A673 (cell line): ENCODE data around the gene ALG8. TPM values are rescaled to one million over a fixed set of nuclear protein-coding genes. Genes with fewer than 3 reads are reported as not detected.

Source experiments
- BruUV-seq: library from RNA; stranded (reverse); fragments of 400-500 nt; replicated peaks from 2 replicates; lab custom pipeline; 2021; lab: Mats Ljungman, UMichigan
- CTCF ChIA-PET: fragments of 300-600 bp; sonication (Branson Sonifier 250); formaldehyde crosslinking; loops from one replicate; lab custom pipeline; 2022; ENCODE audit warnings: antibody characterized with exemption; lab: Charles Lee
- POLR2A ChIA-PET: fragments of 300-600 bp; sonication (Branson Sonifier 250); formaldehyde crosslinking; loops from one replicate; lab custom pipeline; 2022; ENCODE audit warnings: antibody characterized with exemption; ENCODE audit not compliant: low non-redundant PET; lab: Charles Lee
- DNase-seq: peaks from one replicate; pipeline ENCODE4 v3.0.0-alpha.2; 2015; ENCODE audit warnings: low spot score
- H3K27ac ChIP-seq: fragments of 200-600 bp; sonication (generic); 2 replicates; pipeline ENCODE4 v1.5.1; 2016; ENCODE audit warnings: mixed run types, low read depth, mild to moderate bottlenecking, mixed read lengths, antibody characterized with exemption, low read length; ENCODE audit not compliant: poor library complexity, severe bottlenecking
- H3K27me3 ChIP-seq: fragments of 200-600 bp; sonication (generic); replicated peaks from 2 replicates; pipeline ENCODE4 v1.6.1; 2017; ENCODE audit warnings: mixed run types, low read depth, mild to moderate bottlenecking, mixed read lengths, antibody characterized with exemption, low read length; ENCODE audit not compliant: insufficient read depth, poor library complexity
- H3K36me3 ChIP-seq: fragments of 200-600 bp; sonication (generic); 2 replicates; pipeline ENCODE4 v1.6.1; 2016; ENCODE audit warnings: mixed run types, mild to moderate bottlenecking, mixed read lengths, antibody characterized with exemption, low read length; ENCODE audit not compliant: insufficient read depth, poor library complexity, severe bottlenecking
- H3K4me1 ChIP-seq: fragments of 200-600 bp; sonication (generic); 2 replicates; pipeline ENCODE4 v1.6.1; 2017; ENCODE audit warnings: mixed run types, mild to moderate bottlenecking, mixed read lengths, antibody characterized with exemption, low read length; ENCODE audit not compliant: insufficient read depth, poor library complexity, severe bottlenecking
- H3K4me3 ChIP-seq: fragments of 200-600 bp; sonication (generic); 2 replicates; pipeline ENCODE4 v1.5.1; 2016; ENCODE audit warnings: low read depth, mixed run types, mild to moderate bottlenecking, mixed read lengths, low read length; ENCODE audit not compliant: poor library complexity, severe bottlenecking
- H3K9me3 ChIP-seq: fragments of 200-600 bp; sonication (generic); 2 replicates; pipeline ENCODE4 v1.6.1; 2016; ENCODE audit warnings: mixed run types, low read depth, mild to moderate bottlenecking, mixed read lengths, antibody characterized with exemption, low read length; ENCODE audit not compliant: poor library complexity, severe bottlenecking
- EZH2 ChIP-seq: fragments of 200-600 bp; sonication (generic); IDR thresholded peaks from 2 replicates; pipeline ENCODE4 v1.6.1; 2017; ENCODE audit warnings: borderline replicate concordance, low read depth, mild to moderate bottlenecking, mixed read lengths, antibody characterized with exemption, low read length; ENCODE audit not compliant: poor library complexity, severe bottlenecking
- intact Hi-C: fragments of 100-400 bp; cut with micrococcal nuclease; formaldehyde crosslinking; loops from one replicate; pipeline ENCODE4 v1.10.0; 2022; ENCODE audit not compliant: unreplicated experiment
- total RNA-seq: library from RNA; stranded (reverse); gene quantifications from 2 replicates; pipeline ENCODE4 v1.2.3, GENCODE V29; 2021
- TF ChIP-seq, protein P1 (sequence below): fragments of 300-800, 200-600 bp; sonication (generic); conservative IDR thresholded peaks from 2 replicates; pipeline ENCODE4 v1.5.1; 2017; ENCODE audit warnings: low read depth, mild to moderate bottlenecking, antibody characterized with exemption, low read length, moderate library complexity, mixed read lengths

The ALG8 gene
- total RNA-seq, 1 experiment from 2014 or later = 131 TPM

GRCh38 chr11:78168539-78169477, 29.4 kb upstream of the ALG8 start:
- Histone ChIP-seq H3K36me3 (no peaks in the 10 kb centered on the region), H3K4me1 (no peaks in the 10 kb centered on the region), H3K27me3 (no peaks in the 10 kb centered on the region), H3K9me3 (no peaks in the 10 kb centered on the region), H3K27ac (no peak overlapping the region), H3K4me3 (no peak overlapping the region)
- DNase-seq = no peak
- BruUV-seq = no TSS peak
- intact Hi-C loops = no loop called here
- POLR2A ChIA-PET = no interaction called here
- TF ChIP-seq, protein P1, sequence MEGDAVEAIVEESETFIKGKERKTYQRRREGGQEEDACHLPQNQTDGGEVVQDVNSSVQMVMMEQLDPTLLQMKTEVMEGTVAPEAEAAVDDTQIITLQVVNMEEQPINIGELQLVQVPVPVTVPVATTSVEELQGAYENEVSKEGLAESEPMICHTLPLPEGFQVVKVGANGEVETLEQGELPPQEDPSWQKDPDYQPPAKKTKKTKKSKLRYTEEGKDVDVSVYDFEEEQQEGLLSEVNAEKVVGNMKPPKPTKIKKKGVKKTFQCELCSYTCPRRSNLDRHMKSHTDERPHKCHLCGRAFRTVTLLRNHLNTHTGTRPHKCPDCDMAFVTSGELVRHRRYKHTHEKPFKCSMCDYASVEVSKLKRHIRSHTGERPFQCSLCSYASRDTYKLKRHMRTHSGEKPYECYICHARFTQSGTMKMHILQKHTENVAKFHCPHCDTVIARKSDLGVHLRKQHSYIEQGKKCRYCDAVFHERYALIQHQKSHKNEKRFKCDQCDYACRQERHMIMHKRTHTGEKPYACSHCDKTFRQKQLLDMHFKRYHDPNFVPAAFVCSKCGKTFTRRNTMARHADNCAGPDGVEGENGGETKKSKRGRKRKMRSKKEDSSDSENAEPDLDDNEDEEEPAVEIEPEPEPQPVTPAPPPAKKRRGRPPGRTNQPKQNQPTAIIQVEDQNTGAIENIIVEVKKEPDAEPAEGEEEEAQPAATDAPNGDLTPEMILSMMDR = no peak
- no peak for TF ChIP-seq EZH2
- CTCF ChIA-PET = no interaction called here

DNA sequence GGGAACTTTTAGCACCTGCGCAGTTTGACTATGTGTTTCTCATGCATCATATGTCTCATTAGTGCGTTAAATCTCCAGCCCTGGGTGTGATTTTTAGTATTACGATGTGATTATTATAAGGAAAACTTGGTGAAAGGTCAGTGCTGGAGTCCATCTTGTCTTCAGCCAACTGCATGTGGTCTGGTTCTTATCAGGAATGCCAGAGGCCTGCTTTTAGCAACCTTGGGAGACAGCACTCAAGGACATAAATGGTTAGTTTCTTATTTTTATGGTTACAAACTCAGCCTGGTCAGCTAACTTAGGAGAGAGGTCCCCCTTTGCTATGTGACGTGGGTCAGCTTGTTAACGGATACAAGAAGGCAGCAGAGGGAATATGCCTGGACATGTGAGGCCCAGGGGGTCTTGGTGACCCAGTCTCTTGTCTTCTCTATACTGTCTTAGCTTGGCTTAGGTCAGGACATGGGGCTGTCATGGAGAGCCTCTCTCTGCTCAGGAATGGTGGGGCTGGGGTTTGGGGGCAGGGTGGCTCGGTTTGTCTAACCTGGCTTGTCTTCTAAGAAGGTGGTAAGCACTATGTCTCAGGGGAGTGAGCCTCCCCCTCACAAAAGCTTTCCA, 27.5 kb upstream of the ALG8 start:
- CTCF ChIA-PET = no interaction called here
- H3K36me3 ChIP-seq = no peaks in the 10 kb centered on the region
- POLR2A ChIA-PET = interaction anchor here (0.7 kb wide), 1 partner anchor 808 kb away, joined by 3 read pairs; no protein-coding TSS in a partner anchor
- H3K4me3 ChIP-seq = no peak overlapping the region
- H3K27me3 ChIP-seq = no peaks in the 10 kb centered on the region
- H3K9me3 ChIP-seq = no peaks in the 10 kb centered on the region
- H3K27ac ChIP-seq = no peak overlapping the region
- no peaks in the 10 kb centered on the region for H3K4me1 ChIP-seq
- TF ChIP-seq, protein P1 = no peak
- no peak for TF ChIP-seq EZH2
- intact Hi-C loops = no loop called here
- BruUV-seq = no TSS peak
- no peak for DNase-seq

DNA sequence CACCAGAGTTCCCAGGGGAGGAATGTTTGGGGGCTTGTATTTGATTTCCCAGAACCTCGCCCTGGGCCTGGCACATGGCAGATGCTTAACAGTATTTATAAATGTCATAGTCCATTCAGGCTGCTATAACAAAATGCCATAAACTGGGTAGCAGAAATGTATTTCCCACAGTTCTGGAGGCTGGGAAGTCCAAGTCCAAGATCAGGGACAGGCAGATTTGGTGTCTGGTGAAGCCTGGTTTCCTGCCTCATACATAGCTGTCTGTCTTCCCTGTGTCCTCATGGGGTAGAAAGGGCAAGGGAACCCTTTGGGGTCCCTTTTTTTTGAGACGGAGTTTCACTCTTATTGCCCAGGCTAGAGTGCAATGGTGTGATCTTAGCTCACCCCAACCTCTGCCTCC, 25.0 kb upstream of the ALG8 start:
- Histone ChIP-seq H3K27me3 (no peaks in the 10 kb centered on the region), H3K4me3 (no peak overlapping the region), H3K9me3 (no peaks in the 10 kb centered on the region), H3K36me3 (no peaks in the 10 kb centered on the region), H3K4me1 (no peaks in the 10 kb centered on the region), H3K27ac (no peak overlapping the region)
- intact Hi-C loops = no loop called here
- no peak for DNase-seq
- POLR2A ChIA-PET = interaction anchor here (0.6 kb wide), 1 partner anchor 96 kb away, joined by 3 read pairs; no protein-coding TSS in a partner anchor
- TF ChIP-seq, protein P1 = no peak
- no peak for TF ChIP-seq EZH2
- CTCF ChIA-PET = no interaction called here
- BruUV-seq = no TSS peak
